Stomach (tissue), 4 donors: ENCODE measurements around the gene PDE8A.

Experiments
- EP300 ChIP-seq: sonication (generic); formaldehyde crosslinking; IDR thresholded peaks from one replicate; pipeline ENCODE4 v1.6.1; 2017; ENCODE audit warnings: antibody characterized with exemption
- POLR2A ChIP-seq, 4 donors: fragments of 450-650 bp; IDR thresholded peaks; one replicate each; pipeline ENCODE4 v1.6.1; 2016; ENCODE audit warnings: antibody characterized with exemption in 4 of 4, control low read depth in 2 of 4, mild to moderate bottlenecking in 1 of 4, moderate library complexity in 1 of 4
- POLR2AphosphoS5 ChIP-seq, 3 donors: sonication (generic); formaldehyde crosslinking; IDR thresholded peaks; one replicate each; pipeline ENCODE4 v1.6.1; 2016; ENCODE audit warnings: antibody characterized with exemption in 3 of 3
- TF ChIP-seq, protein P1 (sequence below), 7 experiments: fragments of 450-650 bp in 4 of 7; fragments of 200-600 bp in 3 of 7; sonication (generic) in 3 of 7; IDR thresholded peaks; one replicate each; pipeline ENCODE4 v1.5.1; 2016 to 2019; ENCODE audit warnings: antibody characterized with exemption in 7 of 7, control low read depth in 2 of 7, mild to moderate bottlenecking in 1 of 7

DNA sequence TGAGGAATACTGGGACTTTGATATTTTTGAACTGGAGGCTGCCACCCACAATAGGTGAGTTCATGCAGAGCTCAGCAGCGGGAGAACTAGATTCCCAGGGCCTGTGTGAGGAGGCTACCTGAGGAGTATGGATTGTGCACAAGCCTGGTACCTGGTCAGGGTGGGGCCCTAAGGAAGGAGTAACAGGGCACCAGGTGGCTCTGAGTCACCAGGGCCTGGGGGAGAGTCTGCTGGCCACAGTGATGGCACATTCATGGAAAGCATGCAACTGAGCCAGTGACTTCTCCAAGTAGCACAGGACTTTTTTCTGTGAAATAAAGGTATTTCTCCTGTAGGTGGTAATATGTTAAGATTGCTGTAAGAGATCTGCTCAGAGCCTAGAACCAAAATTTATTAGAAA, 134.4 kb downstream of the PDE8A start:
- TF ChIP-seq EP300 (no peak), POLR2AphosphoS5 (IDR thresholded peaks at IDR 0.05) (no peak), POLR2A (IDR thresholded peaks at IDR 0.05) (no peak)
- TF ChIP-seq, protein P1, sequence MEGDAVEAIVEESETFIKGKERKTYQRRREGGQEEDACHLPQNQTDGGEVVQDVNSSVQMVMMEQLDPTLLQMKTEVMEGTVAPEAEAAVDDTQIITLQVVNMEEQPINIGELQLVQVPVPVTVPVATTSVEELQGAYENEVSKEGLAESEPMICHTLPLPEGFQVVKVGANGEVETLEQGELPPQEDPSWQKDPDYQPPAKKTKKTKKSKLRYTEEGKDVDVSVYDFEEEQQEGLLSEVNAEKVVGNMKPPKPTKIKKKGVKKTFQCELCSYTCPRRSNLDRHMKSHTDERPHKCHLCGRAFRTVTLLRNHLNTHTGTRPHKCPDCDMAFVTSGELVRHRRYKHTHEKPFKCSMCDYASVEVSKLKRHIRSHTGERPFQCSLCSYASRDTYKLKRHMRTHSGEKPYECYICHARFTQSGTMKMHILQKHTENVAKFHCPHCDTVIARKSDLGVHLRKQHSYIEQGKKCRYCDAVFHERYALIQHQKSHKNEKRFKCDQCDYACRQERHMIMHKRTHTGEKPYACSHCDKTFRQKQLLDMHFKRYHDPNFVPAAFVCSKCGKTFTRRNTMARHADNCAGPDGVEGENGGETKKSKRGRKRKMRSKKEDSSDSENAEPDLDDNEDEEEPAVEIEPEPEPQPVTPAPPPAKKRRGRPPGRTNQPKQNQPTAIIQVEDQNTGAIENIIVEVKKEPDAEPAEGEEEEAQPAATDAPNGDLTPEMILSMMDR (IDR thresholded peaks at IDR 0.05) = no peak
